Stimulated activated naive CD8-positive, alpha-beta T cell treated with anti-CD3 and anti-CD28 coated beads, Interleukin-15, amount 100 ng/mL, for 72 hours (primary cell): ENCODE measurements around the gene ERGIC1.
A peak's percentile ranks its signal among the peaks of the same experiment; 100 is the strongest.
"Not testable (repeated sequence)": the region's sequence is repeated elsewhere in the genome, so short reads cannot be mapped to it uniquely, and the experiment has no call there.

Experiments
- ATAC-seq: fragments of 150-1000 bp; cut with Tn5 transposase; 2 replicates; pipeline ENCODE4 v1.10.0; 2021; ENCODE audit warnings: mild to moderate bottlenecking, moderate library complexity
- DNase-seq, 2 donors: peaks; one replicate each; pipeline ENCODE4 v3.0.0; 2021 to 2022
- H3K27ac Mint-ChIP-seq, 2 donors: one replicate each; pipeline ENCODE4 v1.8.0; 2022; ENCODE audit warnings: mild to moderate bottlenecking in 2 of 2, mixed read lengths in 2 of 2, moderate library complexity in 2 of 2
- H3K27me3 Mint-ChIP-seq: one replicate; pipeline ENCODE4 v1.8.0; 2022; ENCODE audit warnings: mixed read lengths
- H3K4me1 Mint-ChIP-seq: one replicate; pipeline ENCODE4 v1.8.0; 2022; ENCODE audit warnings: mild to moderate bottlenecking, mixed read lengths
- H3K4me3 Mint-ChIP-seq, 2 donors: one replicate each; pipeline ENCODE4 v1.8.0; 2022; ENCODE audit warnings: mild to moderate bottlenecking in 2 of 2, mixed read lengths in 2 of 2, moderate library complexity in 1 of 2
- H3K9me3 Mint-ChIP-seq, 2 donors: one replicate each; pipeline ENCODE4 v1.8.0; 2022; ENCODE audit warnings: mixed read lengths in 2 of 2

The ERGIC1 gene

GRCh38 chr5:172846677-172847076 is 12.6 kb downstream of the ERGIC1 start:
- Mint-ChIP-seq H3K4me3 (no peak overlapping the region), H3K27ac (no peak overlapping the region), H3K9me3 (no peaks in the 10 kb centered on the region), H3K27me3 (no peaks in the 10 kb centered on the region), H3K4me1 (peaks cover 41% of the 10 kb centered on the region)
- DNase-seq (no peak), ATAC-seq (no peak)

- H3K9me3 Mint-ChIP-seq, ATAC-seq, H3K27me3 Mint-ChIP-seq, H3K4me3 Mint-ChIP-seq, DNase-seq, H3K27ac Mint-ChIP-seq: not testable (repeated sequence)
- H3K4me1 Mint-ChIP-seq, result peaks cover 50% of the 10 kb centered on the region
These were observed 13.5 kb downstream of the ERGIC1 start for GRCh38 chr5:172847584-172847983.

GRCh38 chr5:172848419-172848818 is 14.4 kb downstream of the ERGIC1 start:
- H3K4me1 Mint-ChIP-seq, result peaks cover 59% of the 10 kb centered on the region

GRCh38 chr5:172849606-172850453 is 15.8 kb downstream of the ERGIC1 start:
- Mint-ChIP-seq H3K27ac (peak overlapping the region; percentile 21 to 88), H3K27me3 (no peaks in the 10 kb centered on the region), H3K4me3 (no peak overlapping the region), H3K4me1 (peaks cover 72% of the 10 kb centered on the region), H3K9me3 (no peaks in the 10 kb centered on the region)
- DNase-seq (no peak), ATAC-seq (no peak)

More at GRCh38 chr5:172848419-172848818, 14.4 kb downstream of the ERGIC1 start:
- no peak for DNase-seq
- H3K27ac Mint-ChIP-seq, result no peak overlapping the region
- no peaks in the 10 kb centered on the region for H3K27me3 Mint-ChIP-seq
- no peak for ATAC-seq
- no peak overlapping the region for H3K4me3 Mint-ChIP-seq
- no peaks in the 10 kb centered on the region for H3K9me3 Mint-ChIP-seq

- H3K4me1 Mint-ChIP-seq, result peaks cover 74% of the 10 kb centered on the region
- DNase-seq (no peak), ATAC-seq (no peak)
- no peaks in the 10 kb centered on the region for H3K27me3 Mint-ChIP-seq
- no peak overlapping the region for H3K27ac Mint-ChIP-seq
- H3K9me3 Mint-ChIP-seq, result no peaks in the 10 kb centered on the region
- no peak overlapping the region for H3K4me3 Mint-ChIP-seq
These were observed 16.4 kb downstream of the ERGIC1 start for GRCh38 chr5:172850454-172850797.

GRCh38 chr5:172851254-172851653 is 17.2 kb downstream of the ERGIC1 start:
- ATAC-seq, DNase-seq, H3K4me3 Mint-ChIP-seq, H3K27ac Mint-ChIP-seq, H3K27me3 Mint-ChIP-seq, H3K9me3 Mint-ChIP-seq: not testable (repeated sequence)
- H3K4me1 Mint-ChIP-seq, result peaks cover 78% of the 10 kb centered on the region

GRCh38 chr5:172852490-172853354 is 18.7 kb downstream of the ERGIC1 start:
- DNase-seq, result peak in 1 of 2 donors; percentile 58
- peak; percentile 82 for ATAC-seq
- Mint-ChIP-seq H3K27me3 (no peaks in the 10 kb centered on the region), H3K4me3 (peak overlapping the region; percentile 33 to 59), H3K27ac (peak overlapping the region; percentile 81 to 92), H3K4me1 (peaks cover 82% of the 10 kb centered on the region), H3K9me3 (no peaks in the 10 kb centered on the region)

GRCh38 chr5:172853355-172853975 is 19.4 kb downstream of the ERGIC1 start:
- DNase-seq, result no peak
- Mint-ChIP-seq H3K27ac (peak overlapping the region; percentile 84 to 92), H3K4me3 (peak overlapping the region in 1 of 2 donors; percentile 54), H3K27me3 (no peaks in the 10 kb centered on the region), H3K9me3 (no peaks in the 10 kb centered on the region), H3K4me1 (peaks cover 75% of the 10 kb centered on the region)
- no peak for ATAC-seq

- no peaks in the 10 kb centered on the region for H3K27me3 Mint-ChIP-seq
- H3K4me3 Mint-ChIP-seq, result peak overlapping the region; percentile 48 to 54
- DNase-seq (no peak), ATAC-seq (peak; percentile 21)
- peaks cover 72% of the 10 kb centered on the region for H3K4me1 Mint-ChIP-seq
- peak overlapping the region; percentile 84 to 92 for H3K27ac Mint-ChIP-seq
- H3K9me3 Mint-ChIP-seq, result no peaks in the 10 kb centered on the region
These were observed 20.4 kb downstream of the ERGIC1 start for GRCh38 chr5:172854451-172854871.

- H3K4me1 Mint-ChIP-seq, result peaks cover 69% of the 10 kb centered on the region
- H3K9me3 Mint-ChIP-seq, result no peaks in the 10 kb centered on the region
- ATAC-seq (no peak), DNase-seq (no peak)
- H3K27ac Mint-ChIP-seq, result peak overlapping the region; percentile 84 to 92
- H3K27me3 Mint-ChIP-seq, result no peaks in the 10 kb centered on the region
- H3K4me3 Mint-ChIP-seq, result peak overlapping the region; percentile 48 to 54
These were observed 20.9 kb downstream of the ERGIC1 start for GRCh38 chr5:172854971-172855370.

GRCh38 chr5:172855597-172856292 is 21.7 kb downstream of the ERGIC1 start:
- Mint-ChIP-seq H3K4me1 (peaks cover 75% of the 10 kb centered on the region), H3K27ac (peak overlapping the region in 1 of 2 donors; percentile 92)

GRCh38 chr5:172856336-172856735 is 22.3 kb downstream of the ERGIC1 start:
- H3K9me3 Mint-ChIP-seq, result no peaks in the 10 kb centered on the region
- H3K27me3 Mint-ChIP-seq, result no peaks in the 10 kb centered on the region
- peaks cover 79% of the 10 kb centered on the region for H3K4me1 Mint-ChIP-seq
- ATAC-seq (no peak), DNase-seq (no peak)
- H3K27ac Mint-ChIP-seq, result peak overlapping the region in 1 of 2 donors; percentile 54
- H3K4me3 Mint-ChIP-seq, result no peak overlapping the region

More at GRCh38 chr5:172855597-172856292, 21.7 kb downstream of the ERGIC1 start:
- Mint-ChIP-seq H3K4me3 (no peak overlapping the region), H3K27me3 (no peaks in the 10 kb centered on the region), H3K9me3 (no peaks in the 10 kb centered on the region)
- DNase-seq (no peak), ATAC-seq (no peak)

GRCh38 chr5:172857982-172858381 is 23.9 kb downstream of the ERGIC1 start:
- Mint-ChIP-seq H3K27ac (peak overlapping the region; percentile 9 to 10), H3K9me3 (no peaks in the 10 kb centered on the region), H3K4me1 (peaks cover 76% of the 10 kb centered on the region), H3K27me3 (no peaks in the 10 kb centered on the region), H3K4me3 (no peak overlapping the region)
- no peak for ATAC-seq
- no peak for DNase-seq

GRCh38 chr5:172858511-172858989 is 24.5 kb downstream of the ERGIC1 start:
- no peak overlapping the region for H3K4me3 Mint-ChIP-seq
- no peak for ATAC-seq
- H3K4me1 Mint-ChIP-seq, result peaks cover 70% of the 10 kb centered on the region
- H3K27ac Mint-ChIP-seq, result no peak overlapping the region
- H3K27me3 Mint-ChIP-seq, result no peaks in the 10 kb centered on the region
- DNase-seq, result no peak
- H3K9me3 Mint-ChIP-seq, result no peaks in the 10 kb centered on the region
